Vagina (tissue), 2 donors: ENCODE results near the gene ATP2C2. TPM values are rescaled to one million over a fixed set of nuclear protein-coding genes. Genes with fewer than 3 reads are reported as not detected.
A peak's percentile ranks its signal among the peaks of the same experiment; 100 is the strongest.

Experiments used
- DNase-seq, 2 donors: peaks; one replicate each; pipeline ENCODE4 v3.0.0-alpha.2; 2017; ENCODE audit errors: extremely low spot score in 2 of 2
- H3K27ac ChIP-seq: fragments of 200-600 bp; sonication (generic); one replicate; pipeline ENCODE4 v1.5.1; 2019
- H3K27me3 ChIP-seq: fragments of 200-600 bp; sonication (generic); one replicate; pipeline ENCODE4 v1.5.1; 2019
- H3K36me3 ChIP-seq, 2 donors: fragments of 200-600 bp; sonication (generic); one replicate each; pipeline ENCODE4 v1.5.1; 2017 to 2019
- H3K4me1 ChIP-seq: fragments of 200-600 bp; sonication (generic); one replicate; pipeline ENCODE4 v1.5.1; 2019
- H3K4me3 ChIP-seq, 2 donors: fragments of 200-600 bp; sonication (generic); 1 replicate in 1 of 2; 2 replicates in 1 of 2; pipeline ENCODE4 v1.5.1; 2016 to 2019
- H3K9me3 ChIP-seq: fragments of 200-600 bp; sonication (generic); one replicate; pipeline ENCODE4 v1.5.1; 2019
- POLR2A ChIP-seq, 2 donors: fragments of 450-650 bp; IDR thresholded peaks; one replicate each; pipeline ENCODE4 v1.6.1; 2017; ENCODE audit warnings: antibody characterized with exemption in 2 of 2, mild to moderate bottlenecking in 2 of 2, moderate library complexity in 2 of 2
- POLR2AphosphoS5 ChIP-seq, 2 donors: sonication (generic); formaldehyde crosslinking; IDR thresholded peaks; one replicate each; pipeline ENCODE4 v1.9.0; 2017; ENCODE audit warnings: antibody characterized with exemption in 2 of 2, mild to moderate bottlenecking in 2 of 2, low read depth in 1 of 2; ENCODE audit not compliant: insufficient read depth in 1 of 2
- intact Hi-C: fragments of 100-400 bp; cut with DNase I; formaldehyde crosslinking; loops from one replicate; pipeline ENCODE4 v1.15.1; 2023
- total RNA-seq: library from RNA; depleted of rRNA; stranded (reverse); fragments of >200 nt; gene quantifications from one replicate; pipeline ENCODE4 v1.2.3, GENCODE V29; 2016
- TF ChIP-seq, protein P1 (sequence below), 3 experiments: fragments of 450-650 bp in 2 of 3; fragments of 200-600 bp in 1 of 3; sonication (generic) in 1 of 3; IDR thresholded peaks; one replicate each; pipeline ENCODE4 v1.5.1; 2017 to 2019; ENCODE audit warnings: antibody characterized with exemption in 3 of 3, mild to moderate bottlenecking in 2 of 3, moderate library complexity in 2 of 3

ATP2C2 gene, protein sequence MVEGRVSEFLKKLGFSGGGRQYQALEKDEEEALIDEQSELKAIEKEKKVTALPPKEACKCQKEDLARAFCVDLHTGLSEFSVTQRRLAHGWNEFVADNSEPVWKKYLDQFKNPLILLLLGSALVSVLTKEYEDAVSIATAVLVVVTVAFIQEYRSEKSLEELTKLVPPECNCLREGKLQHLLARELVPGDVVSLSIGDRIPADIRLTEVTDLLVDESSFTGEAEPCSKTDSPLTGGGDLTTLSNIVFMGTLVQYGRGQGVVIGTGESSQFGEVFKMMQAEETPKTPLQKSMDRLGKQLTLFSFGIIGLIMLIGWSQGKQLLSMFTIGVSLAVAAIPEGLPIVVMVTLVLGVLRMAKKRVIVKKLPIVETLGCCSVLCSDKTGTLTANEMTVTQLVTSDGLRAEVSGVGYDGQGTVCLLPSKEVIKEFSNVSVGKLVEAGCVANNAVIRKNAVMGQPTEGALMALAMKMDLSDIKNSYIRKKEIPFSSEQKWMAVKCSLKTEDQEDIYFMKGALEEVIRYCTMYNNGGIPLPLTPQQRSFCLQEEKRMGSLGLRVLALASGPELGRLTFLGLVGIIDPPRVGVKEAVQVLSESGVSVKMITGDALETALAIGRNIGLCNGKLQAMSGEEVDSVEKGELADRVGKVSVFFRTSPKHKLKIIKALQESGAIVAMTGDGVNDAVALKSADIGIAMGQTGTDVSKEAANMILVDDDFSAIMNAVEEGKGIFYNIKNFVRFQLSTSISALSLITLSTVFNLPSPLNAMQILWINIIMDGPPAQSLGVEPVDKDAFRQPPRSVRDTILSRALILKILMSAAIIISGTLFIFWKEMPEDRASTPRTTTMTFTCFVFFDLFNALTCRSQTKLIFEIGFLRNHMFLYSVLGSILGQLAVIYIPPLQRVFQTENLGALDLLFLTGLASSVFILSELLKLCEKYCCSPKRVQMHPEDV
- 35.1 TPM for total RNA-seq

DNA sequence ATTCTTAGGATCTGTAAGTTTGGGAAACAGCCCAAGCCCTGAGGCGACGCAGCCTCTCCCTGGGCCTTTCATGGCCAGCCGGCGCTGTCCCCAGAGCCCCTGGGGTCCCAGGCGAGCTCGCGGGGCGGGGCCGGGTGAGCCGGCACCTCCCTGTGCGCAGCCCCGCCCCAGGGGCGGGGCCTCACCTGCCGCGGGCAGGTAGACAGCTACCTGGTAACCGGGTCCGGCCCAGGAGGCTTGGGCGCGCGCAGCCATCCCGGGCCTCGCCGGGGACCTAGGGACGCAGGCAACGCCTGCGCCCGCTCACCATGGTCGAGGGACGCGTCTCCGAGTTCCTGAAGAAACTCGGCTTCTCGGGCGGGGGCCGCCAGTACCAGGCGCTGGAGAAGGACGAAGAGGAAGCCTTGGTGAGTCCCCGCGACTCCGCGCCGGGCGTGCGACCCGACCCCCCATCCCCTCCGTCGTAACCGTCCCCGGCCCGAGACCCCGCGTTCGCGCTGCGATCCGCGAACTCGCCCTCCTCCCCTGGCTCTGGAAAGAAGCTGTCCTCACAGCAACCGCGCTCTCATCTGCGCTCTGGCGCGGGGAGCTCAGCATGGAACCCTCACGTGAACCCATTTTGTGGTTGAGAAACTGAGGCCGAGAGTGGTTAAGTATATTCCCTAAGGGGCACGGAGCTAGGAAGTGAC is at the start of gene ATP2C2:
ATP2C2 (plus strand) TSS at position 231 of the 689 bp plus-strand sequence; CDS start at position 309, 78 bp downstream.
- TF ChIP-seq, protein P1, sequence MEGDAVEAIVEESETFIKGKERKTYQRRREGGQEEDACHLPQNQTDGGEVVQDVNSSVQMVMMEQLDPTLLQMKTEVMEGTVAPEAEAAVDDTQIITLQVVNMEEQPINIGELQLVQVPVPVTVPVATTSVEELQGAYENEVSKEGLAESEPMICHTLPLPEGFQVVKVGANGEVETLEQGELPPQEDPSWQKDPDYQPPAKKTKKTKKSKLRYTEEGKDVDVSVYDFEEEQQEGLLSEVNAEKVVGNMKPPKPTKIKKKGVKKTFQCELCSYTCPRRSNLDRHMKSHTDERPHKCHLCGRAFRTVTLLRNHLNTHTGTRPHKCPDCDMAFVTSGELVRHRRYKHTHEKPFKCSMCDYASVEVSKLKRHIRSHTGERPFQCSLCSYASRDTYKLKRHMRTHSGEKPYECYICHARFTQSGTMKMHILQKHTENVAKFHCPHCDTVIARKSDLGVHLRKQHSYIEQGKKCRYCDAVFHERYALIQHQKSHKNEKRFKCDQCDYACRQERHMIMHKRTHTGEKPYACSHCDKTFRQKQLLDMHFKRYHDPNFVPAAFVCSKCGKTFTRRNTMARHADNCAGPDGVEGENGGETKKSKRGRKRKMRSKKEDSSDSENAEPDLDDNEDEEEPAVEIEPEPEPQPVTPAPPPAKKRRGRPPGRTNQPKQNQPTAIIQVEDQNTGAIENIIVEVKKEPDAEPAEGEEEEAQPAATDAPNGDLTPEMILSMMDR (IDR thresholded peaks at IDR 0.05): no peak
- peak within 1 kb of the TSS in 1 of 2 donors; percentile 38 for H3K4me3 ChIP-seq
- H3K27ac ChIP-seq: no peak within 1 kb of the TSS

DNA sequence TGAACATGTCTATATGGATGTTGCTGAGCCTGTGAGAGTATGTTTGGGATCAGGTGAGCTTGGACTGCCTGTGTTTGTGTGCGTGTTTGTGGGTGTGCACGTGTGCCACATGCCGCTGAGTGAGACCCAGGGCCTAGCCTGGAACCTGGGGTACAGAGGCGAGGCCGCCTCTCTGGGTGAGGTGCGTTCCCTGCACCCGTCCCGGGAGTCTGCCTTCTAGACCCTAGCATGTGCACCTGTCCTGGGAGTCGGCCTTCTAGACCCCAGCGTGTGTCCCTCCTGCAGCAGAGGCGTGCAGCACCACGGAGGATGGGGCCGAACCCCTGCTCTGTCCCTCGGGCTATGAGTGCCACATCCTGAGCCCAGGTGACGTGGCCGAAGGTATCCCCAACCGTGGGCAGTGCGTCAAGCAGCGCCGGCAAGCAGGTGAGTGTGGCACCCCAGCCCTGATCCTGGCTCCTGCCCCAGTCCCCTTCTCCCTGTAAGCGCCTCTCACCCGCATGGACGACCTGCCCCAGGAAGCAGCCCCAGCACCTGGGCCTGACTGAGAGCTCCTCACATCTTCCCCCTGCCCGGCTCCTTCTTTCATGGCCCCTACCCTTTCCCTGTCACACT is 49.1 kb upstream of the ATP2C2 start:
- H3K27me3 ChIP-seq: no peaks in the 10 kb centered on the region
- intact Hi-C loops: no loop called here
- no peak for TF ChIP-seq POLR2AphosphoS5 (IDR thresholded peaks at IDR 0.05; ENCODE audit: insufficient read depth in 1 of 2, low read depth in 1 of 2)
- no peak for TF ChIP-seq POLR2A (IDR thresholded peaks at IDR 0.05)
- TF ChIP-seq, protein P1 (IDR thresholded peaks at IDR 0.05): no peak
- no peaks in the 10 kb centered on the region for H3K4me1 ChIP-seq
- no peaks in the 10 kb centered on the region for H3K36me3 ChIP-seq
- peaks cover 4% of the 10 kb centered on the region for H3K9me3 ChIP-seq
- H3K4me3 ChIP-seq: no peak overlapping the region
- H3K27ac ChIP-seq: no peak overlapping the region
- DNase-seq: no peak

More for the DNA sequence above, at the start of gene ATP2C2:
- DNase-seq: no peak
- intact Hi-C loops: no loop called here
- no peaks in the 10 kb centered on the region for H3K27me3 ChIP-seq
- no peaks in the 10 kb centered on the region for H3K9me3 ChIP-seq
- no peaks in the 10 kb centered on the region for H3K36me3 ChIP-seq
- H3K4me1 ChIP-seq: peaks cover 8% of the 10 kb centered on the region

DNA sequence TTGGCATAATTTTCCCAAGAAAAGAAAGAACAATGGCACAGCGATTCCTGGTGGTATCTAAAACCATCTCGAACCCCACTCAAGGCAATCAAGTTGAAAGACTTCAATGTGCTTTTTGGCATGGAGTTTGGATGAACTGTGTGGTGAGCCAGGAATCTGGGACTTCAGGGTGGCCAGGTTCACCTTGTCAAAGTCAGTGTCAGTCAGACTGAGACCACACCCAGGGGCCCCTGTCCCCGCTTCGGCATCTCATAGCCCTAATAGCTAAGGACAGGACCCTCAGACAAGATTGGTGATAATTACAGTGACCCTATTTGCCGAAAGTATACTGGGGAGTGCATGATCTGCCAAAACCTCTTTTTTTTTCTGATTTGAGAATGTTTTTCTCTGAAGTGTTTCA is 47.8 kb upstream of the ATP2C2 start:
- peaks cover 4% of the 10 kb centered on the region for H3K9me3 ChIP-seq
- H3K4me3 ChIP-seq: no peak overlapping the region
- H3K4me1 ChIP-seq: no peaks in the 10 kb centered on the region
- DNase-seq: no peak
- no peaks in the 10 kb centered on the region for H3K27me3 ChIP-seq
- TF ChIP-seq, protein P1 (IDR thresholded peaks at IDR 0.05): no peak
- TF ChIP-seq POLR2A (IDR thresholded peaks at IDR 0.05) (no peak), POLR2AphosphoS5 (IDR thresholded peaks at IDR 0.05; ENCODE audit: insufficient read depth in 1 of 2, low read depth in 1 of 2) (no peak)
- H3K27ac ChIP-seq: no peak overlapping the region
- no peaks in the 10 kb centered on the region for H3K36me3 ChIP-seq
- intact Hi-C loops: no loop called here

DNA sequence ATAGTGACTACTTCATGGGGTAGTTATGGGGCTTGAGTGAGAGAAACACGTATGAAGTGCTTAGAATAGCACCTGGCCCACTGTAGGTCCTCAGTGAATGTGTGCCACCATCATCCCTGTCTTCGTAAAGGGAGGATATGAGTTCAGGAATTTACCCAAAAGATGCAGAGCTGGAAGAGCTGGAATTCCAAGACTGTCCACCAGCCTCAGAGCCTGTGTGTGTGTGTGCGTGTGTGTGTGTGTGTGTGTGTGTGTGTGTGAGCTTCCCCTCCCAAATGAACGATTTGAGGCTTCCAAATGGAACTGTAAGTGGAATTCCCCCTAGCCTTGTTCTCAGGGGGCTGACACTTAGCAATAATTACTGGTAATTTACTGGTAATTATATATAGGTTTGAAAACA is 46.4 kb upstream of the ATP2C2 start:
- no peaks in the 10 kb centered on the region for H3K27me3 ChIP-seq
- H3K27ac ChIP-seq: no peak overlapping the region
- H3K4me1 ChIP-seq: no peaks in the 10 kb centered on the region
- no peaks in the 10 kb centered on the region for H3K36me3 ChIP-seq
- intact Hi-C loops: no loop called here
- H3K4me3 ChIP-seq: no peak overlapping the region
- TF ChIP-seq, protein P1 (IDR thresholded peaks at IDR 0.05): no peak
- TF ChIP-seq POLR2AphosphoS5 (IDR thresholded peaks at IDR 0.05; ENCODE audit: insufficient read depth in 1 of 2, low read depth in 1 of 2) (no peak), POLR2A (IDR thresholded peaks at IDR 0.05) (no peak)
- DNase-seq: no peak
- H3K9me3 ChIP-seq: peaks cover 4% of the 10 kb centered on the region
